Mesothelial cell of epicardium (in vitro differentiated cells): Measurements from ENCODE around the gene AFF3. TPM values are rescaled to one million over a fixed set of nuclear protein-coding genes. Genes with fewer than 3 reads are reported as not detected.
"Not testable (repeated sequence)": the region's sequence is repeated elsewhere in the genome, so short reads cannot be mapped to it uniquely, and the experiment has no call there.

Experiments used
- DNase-seq, 2 experiments: peaks; one replicate each; pipeline ENCODE4 v3.0.0; 2021; ENCODE audit warnings: low spot score in 2 of 2; ENCODE audit not compliant: unreplicated experiment in 2 of 2
- H3K27ac Mint-ChIP-seq: 2 replicates; pipeline ENCODE4 v1.8.0; 2021; ENCODE audit warnings: mixed read lengths
- H3K27me3 Mint-ChIP-seq: 2 replicates; pipeline ENCODE4 v1.8.0; 2021; ENCODE audit warnings: low read depth, mixed read lengths
- H3K36me3 Mint-ChIP-seq: 2 replicates; pipeline ENCODE4 v1.8.0; 2021; ENCODE audit warnings: mixed read lengths
- H3K4me1 Mint-ChIP-seq: 2 replicates; pipeline ENCODE4 v1.8.0; 2021; ENCODE audit warnings: mixed read lengths
- H3K4me3 Mint-ChIP-seq: 2 replicates; pipeline ENCODE4 v1.8.0; 2021; ENCODE audit warnings: mild to moderate bottlenecking, moderate library complexity, mixed read lengths
- H3K9me3 Mint-ChIP-seq: 2 replicates; pipeline ENCODE4 v1.8.0; 2021; ENCODE audit warnings: mixed read lengths
- total RNA-seq: library from RNA; stranded (reverse); gene quantifications from 3 replicates; pipeline ENCODE4 v1.2.1, GENCODE V29; 2021
- TF ChIP-seq, protein P1 (sequence below): fragments of 200-600 bp; sonication (generic); IDR thresholded peaks from one replicate; pipeline ENCODE4 v1.5.0; 2021; ENCODE audit warnings: antibody characterized with exemption; ENCODE audit not compliant: unreplicated experiment

Gene AFF3
- total RNA-seq, 1 donor from 2014 or later: 14.4 TPM

DNA sequence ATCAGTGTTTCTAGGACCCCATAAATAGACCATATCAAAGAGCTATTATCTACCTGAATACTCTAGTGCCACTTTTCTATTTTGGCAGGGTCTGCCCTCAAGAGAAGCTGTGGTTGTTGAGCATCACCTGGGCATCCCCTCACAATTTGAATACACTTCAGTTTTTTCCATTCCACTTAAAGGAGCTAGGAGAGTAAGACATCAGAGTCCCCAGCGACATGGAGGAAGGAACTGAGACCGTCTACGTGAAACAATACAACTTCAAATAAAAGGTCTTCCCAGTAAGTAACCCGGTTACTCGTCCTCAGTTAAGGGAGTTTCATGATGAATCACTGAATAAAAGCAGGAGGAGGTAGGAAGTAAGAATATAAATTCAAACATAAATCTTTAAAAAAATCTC lies 206.7 kb downstream of the AFF3 start:
- H3K4me1 Mint-ChIP-seq: peaks cover 2% of the 10 kb centered on the region
- no peaks in the 10 kb centered on the region for H3K36me3 Mint-ChIP-seq
- peaks cover 86% of the 10 kb centered on the region for H3K27me3 Mint-ChIP-seq
- no peak for DNase-seq
- H3K27ac Mint-ChIP-seq: no peak overlapping the region
- TF ChIP-seq, protein P1, sequence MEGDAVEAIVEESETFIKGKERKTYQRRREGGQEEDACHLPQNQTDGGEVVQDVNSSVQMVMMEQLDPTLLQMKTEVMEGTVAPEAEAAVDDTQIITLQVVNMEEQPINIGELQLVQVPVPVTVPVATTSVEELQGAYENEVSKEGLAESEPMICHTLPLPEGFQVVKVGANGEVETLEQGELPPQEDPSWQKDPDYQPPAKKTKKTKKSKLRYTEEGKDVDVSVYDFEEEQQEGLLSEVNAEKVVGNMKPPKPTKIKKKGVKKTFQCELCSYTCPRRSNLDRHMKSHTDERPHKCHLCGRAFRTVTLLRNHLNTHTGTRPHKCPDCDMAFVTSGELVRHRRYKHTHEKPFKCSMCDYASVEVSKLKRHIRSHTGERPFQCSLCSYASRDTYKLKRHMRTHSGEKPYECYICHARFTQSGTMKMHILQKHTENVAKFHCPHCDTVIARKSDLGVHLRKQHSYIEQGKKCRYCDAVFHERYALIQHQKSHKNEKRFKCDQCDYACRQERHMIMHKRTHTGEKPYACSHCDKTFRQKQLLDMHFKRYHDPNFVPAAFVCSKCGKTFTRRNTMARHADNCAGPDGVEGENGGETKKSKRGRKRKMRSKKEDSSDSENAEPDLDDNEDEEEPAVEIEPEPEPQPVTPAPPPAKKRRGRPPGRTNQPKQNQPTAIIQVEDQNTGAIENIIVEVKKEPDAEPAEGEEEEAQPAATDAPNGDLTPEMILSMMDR: no peak
- H3K9me3 Mint-ChIP-seq: no peaks in the 10 kb centered on the region
- H3K4me3 Mint-ChIP-seq: no peak overlapping the region

DNA sequence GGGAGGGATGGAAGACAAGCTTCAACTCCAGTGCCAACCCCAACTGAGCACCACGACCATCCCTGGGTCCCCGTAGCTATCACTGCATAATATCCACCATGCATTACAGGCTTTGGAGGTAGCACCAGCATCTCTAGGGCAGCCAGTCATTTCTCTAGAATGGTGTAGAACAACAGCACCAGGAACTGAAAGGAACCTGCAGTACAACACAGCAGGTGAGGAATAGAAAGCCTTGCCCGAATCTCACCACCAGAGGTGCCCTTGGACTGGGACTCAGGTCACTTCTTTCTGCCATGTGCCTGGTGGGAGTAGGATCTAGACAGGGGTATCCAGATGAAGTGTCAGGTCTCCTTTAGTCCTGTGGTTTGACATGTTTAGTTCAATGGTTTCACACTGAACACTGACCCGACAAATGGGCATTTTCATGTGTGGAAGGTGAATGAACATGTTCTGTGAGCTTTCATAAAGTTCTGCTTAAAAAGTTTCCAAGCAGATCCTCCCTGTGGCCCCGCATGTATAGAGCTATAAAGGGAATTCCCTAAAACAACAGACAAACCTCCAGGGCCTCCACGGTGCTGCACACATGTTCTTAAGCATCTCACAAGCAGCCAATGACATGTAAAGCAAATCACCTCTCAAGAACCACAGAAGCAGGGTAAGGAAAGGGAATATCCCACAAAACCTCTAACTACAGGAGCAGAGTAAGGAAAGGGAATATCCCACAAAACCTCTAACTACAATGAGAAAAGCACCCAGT lies 208.3 kb downstream of the AFF3 start:
- TF ChIP-seq, protein P1: no peak
- H3K36me3 Mint-ChIP-seq: no peaks in the 10 kb centered on the region
- no peak for DNase-seq
- no peak overlapping the region for H3K27ac Mint-ChIP-seq
- H3K4me3 Mint-ChIP-seq: no peak overlapping the region
- no peaks in the 10 kb centered on the region for H3K9me3 Mint-ChIP-seq
- H3K4me1 Mint-ChIP-seq: peaks cover 2% of the 10 kb centered on the region
- H3K27me3 Mint-ChIP-seq: peaks cover 85% of the 10 kb centered on the region

DNA sequence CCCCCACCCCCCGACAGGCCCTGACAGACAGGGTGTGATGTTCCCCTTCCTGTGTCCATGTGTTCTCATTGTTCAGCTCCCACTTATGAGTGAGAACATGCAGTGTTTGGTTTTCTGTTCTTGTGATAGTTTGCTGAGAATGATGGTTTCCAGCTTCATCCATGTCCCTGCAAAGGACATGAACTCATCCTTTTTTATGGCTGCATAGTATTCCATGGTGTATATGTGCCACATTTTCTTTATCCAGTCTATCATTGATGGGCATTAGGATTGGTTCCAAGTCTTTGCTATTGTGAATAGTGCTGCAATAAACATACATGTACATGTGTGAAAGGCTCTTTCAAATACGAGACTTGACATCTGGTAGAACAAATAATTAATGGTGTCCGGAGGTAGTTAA lies 208.9 kb downstream of the AFF3 start:
- H3K27ac Mint-ChIP-seq, H3K4me1 Mint-ChIP-seq, H3K9me3 Mint-ChIP-seq, H3K36me3 Mint-ChIP-seq, DNase-seq, H3K4me3 Mint-ChIP-seq: not testable (repeated sequence)
- H3K27me3 Mint-ChIP-seq: peaks cover 88% of the 10 kb centered on the region

DNA sequence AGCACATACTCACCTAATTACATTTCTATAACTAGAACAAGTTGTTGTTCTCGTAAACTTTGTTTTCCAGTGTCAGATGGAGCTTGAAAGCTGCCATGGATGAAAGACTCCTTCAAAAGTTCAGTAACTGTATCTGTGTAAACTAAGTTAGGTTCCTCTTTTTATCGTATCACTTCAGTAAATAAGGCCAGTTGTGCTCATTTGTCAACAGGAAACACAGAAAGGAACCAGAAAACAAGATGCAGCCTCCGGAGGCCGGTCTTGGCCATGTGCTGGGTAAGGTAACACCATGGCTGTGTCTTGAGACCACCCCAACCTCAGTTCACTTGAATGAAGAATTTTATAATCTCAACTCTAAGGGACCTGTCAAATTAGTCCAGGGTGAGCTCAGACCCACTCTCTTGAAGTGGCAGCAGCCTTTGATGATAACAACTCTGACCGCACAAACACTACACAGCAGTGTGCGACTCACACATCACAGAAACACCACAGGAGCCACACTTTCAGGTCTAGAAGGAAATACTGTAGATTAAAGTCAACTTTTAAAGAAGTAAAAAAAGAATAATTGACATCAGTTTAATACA lies 213.8 kb downstream of the AFF3 start:
- no peak overlapping the region for H3K27ac Mint-ChIP-seq
- peaks cover 62% of the 10 kb centered on the region for H3K27me3 Mint-ChIP-seq
- H3K9me3 Mint-ChIP-seq: no peaks in the 10 kb centered on the region
- no peaks in the 10 kb centered on the region for H3K36me3 Mint-ChIP-seq
- H3K4me1 Mint-ChIP-seq: no peaks in the 10 kb centered on the region
- H3K4me3 Mint-ChIP-seq: no peak overlapping the region
- TF ChIP-seq, protein P1: no peak
- no peak for DNase-seq

DNA sequence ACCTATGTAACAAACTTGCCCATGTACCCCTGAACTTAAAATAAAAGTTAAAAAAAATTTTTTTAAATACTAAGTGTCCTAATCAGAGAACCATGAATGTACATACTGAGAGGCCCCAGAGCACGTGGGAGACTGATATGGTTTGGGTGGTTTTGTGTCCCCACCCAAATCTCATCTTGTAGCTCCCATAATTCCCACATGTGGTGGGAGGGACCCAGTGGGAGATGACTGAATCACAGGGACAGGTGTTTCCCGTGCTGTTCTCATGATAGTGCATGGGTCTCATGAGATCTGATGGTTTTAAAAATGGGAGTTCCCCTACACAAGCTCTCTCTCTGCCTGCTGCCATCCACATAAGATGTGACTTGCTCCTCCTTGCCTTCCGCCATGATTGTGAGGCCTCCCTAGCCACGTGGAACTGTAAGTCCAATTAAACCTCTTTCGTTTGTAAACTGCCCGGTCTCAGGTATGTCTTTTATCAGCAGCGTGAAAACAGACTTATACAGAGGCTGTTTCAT lies 214.6 kb downstream of the AFF3 start:
- not testable (repeated sequence) for H3K4me1 Mint-ChIP-seq, H3K36me3 Mint-ChIP-seq, DNase-seq, H3K4me3 Mint-ChIP-seq, H3K9me3 Mint-ChIP-seq, H3K27ac Mint-ChIP-seq
- H3K27me3 Mint-ChIP-seq: peaks cover 60% of the 10 kb centered on the region

DNA sequence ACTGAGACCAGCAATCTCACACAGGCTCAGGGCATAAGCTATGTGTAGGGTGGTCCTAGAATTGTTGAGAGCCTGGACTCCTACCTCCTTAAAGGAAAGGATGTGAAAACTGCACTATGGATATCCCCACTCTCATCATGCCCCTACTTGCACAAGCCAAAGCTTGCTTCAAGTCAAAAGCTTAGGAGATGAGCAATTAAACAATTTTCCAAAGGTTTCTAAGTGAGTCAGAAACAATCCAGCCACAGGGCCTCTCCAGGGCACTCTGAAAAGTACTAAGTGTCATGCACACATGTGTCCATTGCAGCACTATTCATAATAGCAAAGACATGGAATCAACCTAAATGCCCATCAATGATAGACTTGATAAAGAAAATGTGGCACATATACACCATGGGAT lies 215.4 kb downstream of the AFF3 start:
- H3K9me3 Mint-ChIP-seq: peaks cover 12% of the 10 kb centered on the region
- no peaks in the 10 kb centered on the region for H3K36me3 Mint-ChIP-seq
- no peak overlapping the region for H3K4me3 Mint-ChIP-seq
- no peak for DNase-seq
- peaks cover 56% of the 10 kb centered on the region for H3K27me3 Mint-ChIP-seq
- no peaks in the 10 kb centered on the region for H3K4me1 Mint-ChIP-seq
- TF ChIP-seq, protein P1: no peak
- H3K27ac Mint-ChIP-seq: no peak overlapping the region
